ENCODE data around the gene APBB2.

APBB2 gene

GRCh38 chr4:40831146-40831907 lies 383.0 kb downstream of the APBB2 start:
- no peak overlapping the region for H3K4me3 ChIP-seq (replicated peaks; ENCODE audit: low read depth, low read length)
- no peak for TF ChIP-seq CTCF (IDR thresholded peaks at IDR 0.05; ENCODE audit: low read depth, low read length, missing control alignments)
- no peak for DNase-seq (ENCODE audit: extremely low read depth, low read depth)

GRCh38 chr4:40829586-40829985 lies 384.8 kb downstream of the APBB2 start:
- no peak overlapping the region for H3K4me3 ChIP-seq (replicated peaks; ENCODE audit: low read depth, low read length)
- DNase-seq (ENCODE audit: extremely low read depth, low read depth) = no peak
- no peak for TF ChIP-seq CTCF (IDR thresholded peaks at IDR 0.05; ENCODE audit: low read depth, low read length, missing control alignments)

GRCh38 chr4:40828661-40829060 lies 385.7 kb downstream of the APBB2 start:
- no peak for TF ChIP-seq CTCF (IDR thresholded peaks at IDR 0.05; ENCODE audit: low read depth, low read length, missing control alignments)

GRCh38 chr4:40827758-40828157 lies 386.6 kb downstream of the APBB2 start:
- no peak for TF ChIP-seq CTCF (IDR thresholded peaks at IDR 0.05; ENCODE audit: low read depth, low read length, missing control alignments)
- DNase-seq (ENCODE audit: extremely low read depth, low read depth) = no peak
- no peak overlapping the region for H3K4me3 ChIP-seq (replicated peaks; ENCODE audit: low read depth, low read length)

More at GRCh38 chr4:40828661-40829060, 385.7 kb downstream of the APBB2 start:
- no peak for DNase-seq (ENCODE audit: extremely low read depth, low read depth)
- no peak overlapping the region for H3K4me3 ChIP-seq (replicated peaks; ENCODE audit: low read depth, low read length)

GRCh38 chr4:40826821-40827220 lies 387.5 kb downstream of the APBB2 start:
- no peak for DNase-seq (ENCODE audit: extremely low read depth, low read depth)
- no peak for TF ChIP-seq CTCF (IDR thresholded peaks at IDR 0.05; ENCODE audit: low read depth, low read length, missing control alignments)
- H3K4me3 ChIP-seq (replicated peaks; ENCODE audit: low read depth, low read length) = no peak overlapping the region

GRCh38 chr4:40825014-40825838 lies 389.1 kb downstream of the APBB2 start:
- TF ChIP-seq CTCF (IDR thresholded peaks at IDR 0.05; ENCODE audit: low read depth, low read length, missing control alignments) = no peak
- H3K4me3 ChIP-seq (replicated peaks; ENCODE audit: low read depth, low read length) = no peak overlapping the region
- no peak for DNase-seq (ENCODE audit: extremely low read depth, low read depth)
